Activated naive CD4-positive, alpha-beta T cell treated with anti-CD3 and anti-CD28 coated beads for 36 hours (primary cell): ENCODE results near the gene SH3GL3. TPM values are rescaled to one million over a fixed set of nuclear protein-coding genes. Genes with fewer than 3 reads are reported as not detected.

Source experiments
- CTCF ChIA-PET: fragments of 350-600 bp; sonication (Branson Sonifier 250); formaldehyde crosslinking; loops from one replicate; lab custom pipeline; 2021; ENCODE audit warnings: antibody characterized with exemption; lab: Charles Lee
- DNase-seq: peaks from one replicate; pipeline ENCODE4 v3.0.0-alpha.2; 2020
- H3K27ac Mint-ChIP-seq: one replicate; pipeline ENCODE4 v1.8.0; 2021; ENCODE audit warnings: mild to moderate bottlenecking, mixed read lengths
- H3K27me3 Mint-ChIP-seq: one replicate; pipeline ENCODE4 v1.8.0; 2021; ENCODE audit warnings: low read depth, mixed read lengths
- H3K36me3 Mint-ChIP-seq: one replicate; pipeline ENCODE4 v1.8.0; 2021; ENCODE audit warnings: low read depth, mixed read lengths
- H3K4me1 Mint-ChIP-seq: one replicate; pipeline ENCODE4 v1.8.0; 2021; ENCODE audit warnings: low read depth, mixed read lengths
- H3K4me3 Mint-ChIP-seq: one replicate; pipeline ENCODE4 v1.8.0; 2021; ENCODE audit warnings: mild to moderate bottlenecking, moderate library complexity, mixed read lengths
- H3K9me3 Mint-ChIP-seq: one replicate; pipeline ENCODE4 v1.8.0; 2021; ENCODE audit warnings: mixed read lengths
- intact Hi-C: fragments of 100-400 bp; cut with micrococcal nuclease; formaldehyde crosslinking; loops from one replicate; pipeline ENCODE4 v1.15.1; 2023
- total RNA-seq, 2 experiments: library from RNA; stranded (reverse); gene quantifications; one replicate each; pipeline ENCODE4 v1.2.3, GENCODE V29; 2021

SH3GL3 gene
- total RNA-seq, 2 experiments from 2014 or later, result not detected

DNA sequence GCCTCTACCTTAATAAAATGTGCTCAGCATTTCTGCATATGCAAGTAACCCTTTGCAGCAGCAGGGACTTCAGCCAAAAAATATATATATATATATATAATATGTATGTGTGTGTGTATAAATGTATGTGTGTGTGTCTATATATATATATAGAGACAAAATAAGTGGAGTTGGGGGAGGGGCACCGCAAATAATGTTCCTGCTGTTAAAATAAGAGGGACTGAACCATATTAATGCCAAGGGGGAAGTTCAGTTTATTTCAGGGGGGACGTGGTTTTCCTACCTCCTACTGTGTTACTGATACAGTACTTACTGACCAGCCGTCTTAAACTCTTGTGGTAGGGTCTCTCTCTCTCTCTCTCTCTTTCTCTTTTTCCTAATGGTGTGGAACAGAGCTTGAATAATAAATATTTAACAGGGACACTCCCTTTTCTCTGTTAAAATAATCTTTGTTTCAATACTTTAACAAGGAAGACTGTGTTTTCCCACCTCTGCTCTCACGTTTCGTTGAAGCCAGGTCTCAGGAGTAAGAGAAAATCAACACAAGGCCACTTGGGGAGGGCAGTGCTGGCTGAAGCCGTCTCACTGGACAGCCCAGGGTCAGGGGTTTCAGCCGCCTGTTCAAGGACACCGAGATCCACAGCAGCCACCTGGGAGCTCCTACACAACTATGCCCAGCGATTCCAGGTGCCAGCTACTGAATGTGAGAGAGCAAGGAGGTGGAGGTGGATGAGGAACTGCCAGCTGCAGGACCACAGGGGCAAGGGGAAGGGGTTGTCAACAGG is 164.0 kb downstream of the SH3GL3 start:
- peaks cover 3% of the 10 kb centered on the region for H3K27me3 Mint-ChIP-seq
- intact Hi-C loops, result no loop called here

DNA sequence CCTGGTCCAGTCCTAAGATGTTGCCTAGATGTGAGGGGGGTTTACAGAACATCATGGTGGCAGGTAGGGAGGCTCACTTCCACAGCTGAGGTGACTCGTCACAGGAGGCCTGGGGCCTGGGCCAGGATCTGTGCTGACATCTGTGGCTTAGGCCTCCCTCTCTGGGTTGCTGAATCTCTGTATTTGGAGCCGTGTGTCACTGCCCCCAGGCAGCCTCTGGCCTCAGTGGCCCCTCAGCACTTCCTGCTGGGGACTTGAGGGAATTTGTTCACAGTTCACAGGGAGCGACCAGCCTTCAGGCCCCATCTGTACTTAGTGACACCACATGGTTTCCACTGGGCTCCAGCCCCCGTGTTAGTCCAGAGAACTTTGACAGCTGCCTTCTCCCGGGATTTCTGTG is 165.1 kb downstream of the SH3GL3 start:
- Mint-ChIP-seq H3K4me3 (no peak overlapping the region), H3K27me3 (peaks cover 3% of the 10 kb centered on the region), H3K27ac (no peak overlapping the region), H3K9me3 (no peaks in the 10 kb centered on the region), H3K36me3 (no peaks in the 10 kb centered on the region), H3K4me1 (no peaks in the 10 kb centered on the region)
- DNase-seq, result no peak
- CTCF ChIA-PET, result no interaction called here
- intact Hi-C loops, result no loop called here

More for the DNA sequence above, 164.0 kb downstream of the SH3GL3 start:
- no peaks in the 10 kb centered on the region for H3K36me3 Mint-ChIP-seq
- no peaks in the 10 kb centered on the region for H3K9me3 Mint-ChIP-seq
- no peak for DNase-seq
- CTCF ChIA-PET, result no interaction called here
- no peak overlapping the region for H3K4me3 Mint-ChIP-seq
- no peaks in the 10 kb centered on the region for H3K4me1 Mint-ChIP-seq
- no peak overlapping the region for H3K27ac Mint-ChIP-seq

DNA sequence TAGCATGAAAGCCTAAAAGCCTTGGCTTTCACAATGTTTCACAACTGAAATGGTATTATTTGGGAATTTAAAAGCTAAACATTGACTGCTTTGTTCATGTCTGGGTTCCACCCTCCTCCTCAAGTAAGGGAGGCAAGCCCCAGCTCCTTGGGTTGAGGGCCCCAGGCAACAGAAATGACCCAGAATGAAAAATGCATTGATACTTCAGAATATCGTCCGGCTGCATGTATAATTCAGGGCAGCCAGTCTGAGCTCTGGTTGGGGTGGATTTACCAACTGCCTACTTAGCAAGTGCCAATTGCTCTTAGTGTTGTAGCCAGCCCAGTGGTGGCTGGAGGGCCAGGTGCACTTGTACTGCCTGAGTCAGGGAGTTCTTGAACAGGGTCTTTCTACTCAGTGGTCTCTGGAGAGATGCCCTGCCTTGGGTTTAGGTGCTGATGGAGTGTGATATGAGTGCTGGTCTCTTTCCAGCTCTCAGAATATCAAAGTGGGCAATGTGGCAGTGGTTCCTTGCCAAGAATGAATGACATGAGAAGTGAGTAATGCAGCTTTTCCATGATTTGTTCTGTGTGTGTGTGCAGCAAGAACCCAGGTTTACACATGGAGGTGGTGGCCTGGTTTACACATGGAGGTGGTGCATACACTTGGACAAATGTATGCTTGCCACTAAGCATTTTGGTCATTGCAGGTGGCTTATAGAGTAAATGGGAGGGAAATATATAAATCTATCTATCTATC is 165.9 kb downstream of the SH3GL3 start:
- Mint-ChIP-seq H3K4me3 (no peak overlapping the region), H3K27me3 (peaks cover 3% of the 10 kb centered on the region), H3K9me3 (no peaks in the 10 kb centered on the region), H3K4me1 (no peaks in the 10 kb centered on the region), H3K27ac (no peak overlapping the region), H3K36me3 (no peaks in the 10 kb centered on the region)
- DNase-seq, result no peak
- intact Hi-C loops, result no loop called here
- CTCF ChIA-PET, result no interaction called here

DNA sequence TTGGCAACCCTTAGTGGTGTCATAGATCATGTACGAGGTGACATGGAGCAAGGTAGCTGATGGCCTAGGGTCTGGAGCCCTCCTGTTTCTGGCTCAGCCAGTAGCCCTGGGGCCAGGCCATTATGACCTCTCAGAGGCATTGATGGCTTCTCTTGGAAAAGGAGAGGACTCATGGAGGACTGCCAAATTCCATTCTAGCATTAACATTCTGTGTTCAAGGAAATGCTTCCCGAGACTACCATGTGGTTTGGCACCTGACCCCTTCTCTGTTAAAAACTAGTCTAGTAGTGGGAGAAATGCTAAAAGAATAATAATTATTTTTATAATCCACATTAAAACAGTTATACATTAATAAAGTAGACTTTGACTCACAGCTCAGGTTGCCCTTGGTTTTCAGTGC is 166.6 kb downstream of the SH3GL3 start:
- no peaks in the 10 kb centered on the region for H3K4me1 Mint-ChIP-seq
- no peak overlapping the region for H3K27ac Mint-ChIP-seq
- CTCF ChIA-PET, result interaction anchor here (0.6 kb wide), 1 partner anchor 202 kb away, joined by 5 read pairs; no protein-coding TSS in a partner anchor
- intact Hi-C loops, result no loop called here
- peaks cover 3% of the 10 kb centered on the region for H3K27me3 Mint-ChIP-seq
- H3K9me3 Mint-ChIP-seq, result no peaks in the 10 kb centered on the region
- DNase-seq, result no peak
- H3K36me3 Mint-ChIP-seq, result no peaks in the 10 kb centered on the region
- no peak overlapping the region for H3K4me3 Mint-ChIP-seq

DNA sequence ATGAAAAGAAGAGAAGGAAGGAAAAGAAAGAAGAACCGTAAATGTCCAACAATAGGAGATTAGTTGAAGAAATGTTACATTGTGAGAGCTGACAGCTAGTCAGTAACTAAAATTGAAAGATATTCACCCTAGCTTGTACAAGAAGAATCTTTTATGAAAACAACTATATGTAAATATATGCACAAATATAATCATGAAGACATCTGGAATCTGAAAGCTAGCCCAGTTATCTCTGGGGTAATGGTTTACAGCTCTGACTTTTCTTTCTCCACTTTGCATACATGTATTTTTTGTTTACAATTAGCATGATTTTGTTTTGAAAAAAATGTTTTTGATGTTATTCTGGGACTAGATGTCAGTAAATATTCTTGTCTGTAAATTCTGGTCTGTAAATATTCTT is 169.7 kb downstream of the SH3GL3 start:
- Mint-ChIP-seq H3K4me3 (no peak overlapping the region), H3K36me3 (no peaks in the 10 kb centered on the region), H3K27ac (no peak overlapping the region), H3K27me3 (peaks cover 3% of the 10 kb centered on the region), H3K4me1 (no peaks in the 10 kb centered on the region), H3K9me3 (no peaks in the 10 kb centered on the region)
- DNase-seq, result no peak
- intact Hi-C loops, result no loop called here
- CTCF ChIA-PET, result interaction anchor here (0.6 kb wide), 1 partner anchor 762 kb away, joined by 3 read pairs; no protein-coding TSS in a partner anchor

DNA sequence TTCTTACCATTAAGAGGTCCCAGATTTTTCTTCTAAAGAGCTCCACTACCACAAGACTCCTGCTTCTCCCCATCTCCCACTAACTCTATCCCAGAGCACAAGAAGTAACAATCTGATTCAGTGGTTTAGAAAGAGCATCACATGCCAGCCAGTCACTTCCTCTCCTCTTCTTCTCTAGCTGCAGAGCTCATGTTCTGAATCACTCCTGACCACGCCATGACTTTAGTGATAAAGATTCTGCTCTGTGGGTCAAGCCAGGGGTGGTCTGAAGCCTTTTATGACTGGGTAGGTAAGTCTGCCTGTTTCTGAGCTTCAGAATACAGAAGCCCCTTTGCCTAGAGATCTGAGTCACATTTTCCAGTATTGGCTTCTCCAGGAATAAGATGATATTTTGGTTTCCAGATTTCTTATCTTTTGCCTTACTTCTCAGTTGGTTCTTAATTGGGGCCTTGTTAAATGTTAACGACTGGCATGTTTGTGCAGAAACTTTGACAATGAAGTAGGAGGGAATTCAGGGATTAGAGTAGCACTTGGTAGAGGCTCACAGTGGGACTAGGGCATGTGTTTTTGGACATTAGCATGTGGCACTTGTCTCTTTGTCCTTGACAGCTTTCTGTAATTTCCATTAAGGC is 179.1 kb downstream of the SH3GL3 start:
- Mint-ChIP-seq H3K36me3 (no peaks in the 10 kb centered on the region), H3K9me3 (no peaks in the 10 kb centered on the region), H3K4me1 (no peaks in the 10 kb centered on the region), H3K4me3 (no peak overlapping the region), H3K27ac (no peak overlapping the region), H3K27me3 (peaks cover 2% of the 10 kb centered on the region)
- DNase-seq, result no peak
- intact Hi-C loops, result no loop called here
- CTCF ChIA-PET, result no interaction called here

DNA sequence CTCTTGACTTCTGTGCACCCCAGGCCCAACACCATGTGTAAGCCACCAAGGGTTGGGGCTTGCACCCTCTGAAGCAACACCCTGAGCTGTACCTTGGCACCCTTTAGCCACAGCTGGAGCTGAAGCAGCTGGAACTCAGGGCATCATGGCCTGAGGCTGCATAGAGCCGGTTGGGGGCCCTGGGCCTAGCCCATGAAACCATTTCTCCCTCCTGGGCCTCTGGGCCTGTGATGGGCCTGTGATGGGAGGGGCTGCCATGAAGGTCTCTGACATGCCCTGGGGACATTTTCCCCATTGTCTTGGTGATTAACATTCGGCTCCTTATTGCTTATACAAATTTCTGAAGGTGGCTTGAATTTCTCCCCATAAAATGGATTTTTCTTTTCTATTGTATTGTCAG is 184.4 kb downstream of the SH3GL3 start:
- no peaks in the 10 kb centered on the region for H3K4me1 Mint-ChIP-seq
- CTCF ChIA-PET, result no interaction called here
- no peaks in the 10 kb centered on the region for H3K36me3 Mint-ChIP-seq
- no peak for DNase-seq
- no peak overlapping the region for H3K27ac Mint-ChIP-seq
- no peaks in the 10 kb centered on the region for H3K27me3 Mint-ChIP-seq
- intact Hi-C loops, result no loop called here
- H3K4me3 Mint-ChIP-seq, result no peak overlapping the region
- peaks cover 4% of the 10 kb centered on the region for H3K9me3 Mint-ChIP-seq

DNA sequence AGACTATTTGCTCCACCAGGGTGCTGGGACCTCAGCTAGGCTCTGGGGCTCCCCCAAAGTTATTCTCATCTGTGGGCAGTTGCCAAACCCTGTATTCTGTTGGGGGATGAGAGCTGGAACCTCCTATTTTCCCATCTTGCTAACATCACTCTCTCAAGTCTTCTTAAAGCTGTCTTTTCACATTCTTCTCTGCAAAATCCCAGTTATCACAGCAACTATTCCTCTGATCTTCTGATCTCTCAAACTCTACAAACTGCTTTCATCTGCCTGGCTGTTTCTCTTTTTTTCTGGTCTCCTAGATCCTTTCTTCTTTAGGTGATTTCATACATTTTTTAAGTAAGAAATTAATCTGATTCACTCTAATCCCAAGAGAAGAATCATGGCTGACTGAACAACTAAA is 196.1 kb downstream of the SH3GL3 start:
- Mint-ChIP-seq H3K4me1 (no peaks in the 10 kb centered on the region), H3K4me3 (no peak overlapping the region), H3K36me3 (peaks cover 6% of the 10 kb centered on the region), H3K27me3 (peaks cover 7% of the 10 kb centered on the region), H3K9me3 (peaks cover 18% of the 10 kb centered on the region), H3K27ac (no peak overlapping the region)
- CTCF ChIA-PET, result no interaction called here
- intact Hi-C loops, result no loop called here
- no peak for DNase-seq

DNA sequence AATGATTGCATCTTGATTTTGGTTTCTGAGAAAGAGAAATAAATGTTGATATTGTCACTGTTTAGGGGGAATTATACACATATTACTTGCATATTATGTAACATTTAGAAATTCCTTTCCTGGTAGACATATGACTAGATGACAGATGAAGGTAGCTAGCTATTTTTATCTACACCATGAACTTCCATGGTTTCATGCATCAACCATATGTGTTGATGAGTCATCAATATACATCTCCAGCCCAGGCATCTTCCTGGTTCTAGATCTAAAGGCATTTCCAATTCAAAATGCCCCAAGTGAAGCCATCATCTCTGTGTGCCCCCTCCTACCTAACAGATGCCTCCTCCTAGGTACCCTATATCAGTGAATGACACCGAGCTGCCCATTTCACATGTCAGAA is 197.3 kb downstream of the SH3GL3 start:
- no peaks in the 10 kb centered on the region for H3K4me1 Mint-ChIP-seq
- H3K27ac Mint-ChIP-seq, result no peak overlapping the region
- CTCF ChIA-PET, result no interaction called here
- intact Hi-C loops, result no loop called here
- DNase-seq, result no peak
- no peak overlapping the region for H3K4me3 Mint-ChIP-seq
- peaks cover 6% of the 10 kb centered on the region for H3K36me3 Mint-ChIP-seq
- peaks cover 3% of the 10 kb centered on the region for H3K27me3 Mint-ChIP-seq
- H3K9me3 Mint-ChIP-seq, result peaks cover 18% of the 10 kb centered on the region

DNA sequence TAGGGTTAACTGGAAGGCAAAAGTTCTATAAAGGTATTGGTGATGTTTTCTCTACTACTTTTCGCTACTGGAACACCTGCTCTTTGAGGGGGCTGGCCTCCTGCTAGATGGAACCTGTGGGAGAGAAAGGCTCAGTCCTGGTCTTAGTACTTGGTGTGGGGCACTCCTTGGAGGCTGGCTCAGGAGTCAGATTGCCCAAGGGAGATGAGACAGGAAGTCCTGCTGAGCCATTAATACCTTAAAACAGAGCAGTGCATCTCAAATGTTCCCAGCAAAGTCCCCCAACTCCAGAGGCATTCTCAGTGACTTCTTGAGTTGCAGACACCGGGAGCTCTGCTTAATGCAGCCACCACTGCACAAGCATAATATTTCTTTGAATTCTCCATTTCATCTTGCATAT is 203.7 kb downstream of the SH3GL3 start:
- Mint-ChIP-seq H3K36me3 (no peaks in the 10 kb centered on the region), H3K27me3 (peaks cover 28% of the 10 kb centered on the region), H3K4me1 (no peaks in the 10 kb centered on the region), H3K4me3 (no peak overlapping the region), H3K27ac (no peak overlapping the region), H3K9me3 (no peaks in the 10 kb centered on the region)
- no peak for DNase-seq
- intact Hi-C loops, result no loop called here
- CTCF ChIA-PET, result no interaction called here

DNA sequence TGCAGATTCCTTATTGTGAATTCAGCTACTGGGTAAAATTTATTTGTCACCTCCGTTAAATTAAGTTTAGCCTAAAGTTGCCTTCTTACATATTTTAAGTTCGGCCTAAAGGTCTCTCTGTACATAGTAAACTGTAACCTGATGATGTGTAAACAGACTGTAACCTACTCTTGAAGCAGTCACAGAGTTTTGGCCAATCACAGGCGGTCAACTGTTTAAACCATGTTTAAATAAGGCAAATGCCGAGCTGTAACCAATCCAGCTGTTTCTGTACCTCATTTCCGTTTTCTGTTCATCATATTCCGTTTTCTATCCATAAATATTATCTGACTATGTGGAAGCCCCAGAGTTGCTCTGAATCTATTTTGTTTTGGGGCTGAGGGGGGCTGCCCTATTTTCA is 204.4 kb downstream of the SH3GL3 start:
- CTCF ChIA-PET, result no interaction called here
- no peak overlapping the region for H3K27ac Mint-ChIP-seq
- intact Hi-C loops, result no loop called here
- H3K4me1 Mint-ChIP-seq, result no peaks in the 10 kb centered on the region
- no peaks in the 10 kb centered on the region for H3K9me3 Mint-ChIP-seq
- DNase-seq, result no peak
- peaks cover 33% of the 10 kb centered on the region for H3K27me3 Mint-ChIP-seq
- no peak overlapping the region for H3K4me3 Mint-ChIP-seq
- H3K36me3 Mint-ChIP-seq, result no peaks in the 10 kb centered on the region

DNA sequence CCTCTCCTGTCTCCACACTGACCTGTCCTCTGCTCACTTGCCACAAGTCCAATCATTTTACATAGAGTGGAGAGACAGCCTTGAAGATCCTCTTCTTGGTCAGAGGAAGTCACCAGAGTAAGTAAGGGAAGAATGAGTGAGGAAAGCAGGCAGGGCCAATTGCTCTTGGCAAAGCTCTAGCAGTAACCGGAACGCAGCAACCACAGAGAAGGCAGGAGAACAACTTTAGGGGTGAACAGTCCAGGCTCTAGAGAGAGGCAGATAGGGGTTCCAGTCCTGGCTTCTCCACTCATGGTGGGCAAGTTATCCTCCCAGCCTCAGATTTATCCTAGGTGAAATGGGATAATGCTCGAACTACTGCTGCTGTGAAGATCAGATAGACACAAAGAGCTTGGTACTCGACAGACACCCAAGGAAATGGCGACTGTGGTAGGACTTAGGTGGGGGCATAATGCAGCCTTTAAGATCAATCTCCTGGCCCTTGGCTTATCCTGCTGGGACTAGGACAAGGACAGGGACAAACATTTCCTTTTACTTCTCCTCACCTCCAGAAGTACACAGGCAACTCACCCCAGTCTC is 205.6 kb downstream of the SH3GL3 start:
- intact Hi-C loops, result no loop called here
- Mint-ChIP-seq H3K4me1 (no peaks in the 10 kb centered on the region), H3K27ac (no peak overlapping the region), H3K27me3 (peaks cover 37% of the 10 kb centered on the region), H3K36me3 (no peaks in the 10 kb centered on the region), H3K9me3 (no peaks in the 10 kb centered on the region), H3K4me3 (no peak overlapping the region)
- DNase-seq, result no peak
- CTCF ChIA-PET, result no interaction called here
